Body of pancreas (tissue), 4 donors: ENCODE results near the gene C4orf17. TPM values are rescaled to one million over a fixed set of nuclear protein-coding genes. Genes with fewer than 3 reads are reported as not detected.

Experiments used
- ATAC-seq: fragments of 150-250 bp; one replicate; pipeline ENCODE4 v1.9.1; 2016
- DNase-seq, 4 donors: peaks; one replicate each; pipeline ENCODE4 v3.0.0-alpha.2; 2019
- H3K27ac ChIP-seq, 4 donors: fragments of 200-600 bp; sonication (generic); 1 replicate in 3 of 4; 2 replicates in 1 of 4; pipeline versions ENCODE4 v1.5.1 to v1.6.1; 2016 to 2019; ENCODE audit warnings: mild to moderate bottlenecking in 1 of 4, mixed read lengths in 1 of 4, moderate library complexity in 1 of 4
- H3K27me3 ChIP-seq, 2 donors: fragments of 200-600 bp; sonication (generic); one replicate each; pipeline ENCODE4 v1.6.0; 2016; ENCODE audit warnings: mild to moderate bottlenecking in 1 of 2
- H3K36me3 ChIP-seq, 2 donors: fragments of 200-600 bp; sonication (generic); replicated peaks in 1 of 2; 2 replicates each; pipeline ENCODE4 v1.5.1; 2016; ENCODE audit warnings: low read depth in 2 of 2; ENCODE audit not compliant: insufficient read depth in 1 of 2
- H3K4me1 ChIP-seq: fragments of 200-600 bp; sonication (generic); one replicate; pipeline ENCODE4 v1.6.0; 2016
- H3K4me3 ChIP-seq, 2 donors: fragments of 200-600 bp; sonication (generic); 1 replicate in 1 of 2; 2 replicates in 1 of 2; pipeline ENCODE4 v1.5.1; 2016 to 2019
- H3K9me3 ChIP-seq, 3 donors: fragments of 200-600 bp; sonication (generic); 1 replicate in 2 of 3; 2 replicates in 1 of 3; pipeline ENCODE4 v1.5.1; 2016
- POLR2A ChIP-seq, 3 donors: fragments of 450-650 bp; IDR thresholded peaks; one replicate each; pipeline ENCODE4 v1.6.1; 2016; ENCODE audit warnings: antibody characterized with exemption in 3 of 3, mild to moderate bottlenecking in 2 of 3
- WGBS, 2 donors: methylation state at CpG; one replicate each; pipeline ENCODE4 v1.1.5; 2017; 5-methylcytosine and 5-hydroxymethylcytosine counted together
- intact Hi-C: fragments of 100-400 bp; cut with DNase I; formaldehyde crosslinking; loops from one replicate; pipeline ENCODE4 v1.15.1; 2023
- total RNA-seq, 2 donors: library from RNA; depleted of rRNA; stranded (reverse); fragments of >200 nt; gene quantifications; one replicate each; pipeline ENCODE4 v1.1.0, GENCODE V29; 2016
- TF ChIP-seq, protein P1 (sequence below), 7 experiments: fragments of 450-650 bp in 4 of 7; fragments of 200-600 bp in 3 of 7; sonication (generic) in 3 of 7; IDR thresholded peaks; one replicate each; pipeline ENCODE4 v1.5.1; 2016 to 2019; ENCODE audit warnings: antibody characterized with exemption in 7 of 7

The C4orf17 gene
- total RNA-seq, 2 donors from 2014 or later, result not detected

- Histone ChIP-seq H3K4me1 (peaks cover 9% of the 10 kb centered on the region), H3K9me3 (no peaks in the 10 kb centered on the region), H3K4me3 (no peak overlapping the region), H3K27ac (no peak overlapping the region), H3K27me3 (no peaks in the 10 kb centered on the region), H3K36me3 (no peaks in the 10 kb centered on the region)
- ATAC-seq (no peak), DNase-seq (no peak)
- TF ChIP-seq, protein P1, sequence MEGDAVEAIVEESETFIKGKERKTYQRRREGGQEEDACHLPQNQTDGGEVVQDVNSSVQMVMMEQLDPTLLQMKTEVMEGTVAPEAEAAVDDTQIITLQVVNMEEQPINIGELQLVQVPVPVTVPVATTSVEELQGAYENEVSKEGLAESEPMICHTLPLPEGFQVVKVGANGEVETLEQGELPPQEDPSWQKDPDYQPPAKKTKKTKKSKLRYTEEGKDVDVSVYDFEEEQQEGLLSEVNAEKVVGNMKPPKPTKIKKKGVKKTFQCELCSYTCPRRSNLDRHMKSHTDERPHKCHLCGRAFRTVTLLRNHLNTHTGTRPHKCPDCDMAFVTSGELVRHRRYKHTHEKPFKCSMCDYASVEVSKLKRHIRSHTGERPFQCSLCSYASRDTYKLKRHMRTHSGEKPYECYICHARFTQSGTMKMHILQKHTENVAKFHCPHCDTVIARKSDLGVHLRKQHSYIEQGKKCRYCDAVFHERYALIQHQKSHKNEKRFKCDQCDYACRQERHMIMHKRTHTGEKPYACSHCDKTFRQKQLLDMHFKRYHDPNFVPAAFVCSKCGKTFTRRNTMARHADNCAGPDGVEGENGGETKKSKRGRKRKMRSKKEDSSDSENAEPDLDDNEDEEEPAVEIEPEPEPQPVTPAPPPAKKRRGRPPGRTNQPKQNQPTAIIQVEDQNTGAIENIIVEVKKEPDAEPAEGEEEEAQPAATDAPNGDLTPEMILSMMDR (IDR thresholded peaks at IDR 0.05), result no peak
- TF ChIP-seq POLR2A (IDR thresholded peaks at IDR 0.05), result no peak
- intact Hi-C loops, result no loop called here
- WGBS, 2 donors, result 89 to 90% methylated on average over 3 of the region's 3 CpGs
These were observed 80.9 kb downstream of the C4orf17 start for GRCh38 chr4:99591757-99592156.

Other genes starting within 250 kb of the C4orf17 start
- gene ADH1A, start 220.0 kb upstream of the C4orf17 start, total RNA-seq, result under 1 TPM in 1 of 2 donors, not detected in 1; 0.26 TPM
- gene ADH1B, start 189.6 kb upstream of the C4orf17 start, total RNA-seq, result 100 to 1,000 TPM; 134 to 306 TPM
- gene ADH1C, start 158.3 kb upstream of the C4orf17 start, total RNA-seq, result 10 to 100 TPM; 10.9 to 38.9 TPM
- not detected for gene ADH7, start 75.7 kb upstream of the C4orf17 start, total RNA-seq
- 10 to 100 TPM in 1 of 2 donors, 1 to 10 TPM in 1; 3.3 to 21.8 TPM for gene TRMT10A, start 53.0 kb downstream of the C4orf17 start, total RNA-seq
- gene MTTP, start 63.8 kb downstream of the C4orf17 start, total RNA-seq, result not detected
- gene C4orf54, start 146.8 kb downstream of the C4orf17 start, total RNA-seq, result under 1 TPM in 1 of 2 donors, not detected in 1; under 0.01 TPM